Thymus (tissue), 11 donors: ENCODE data around the gene SLC5A2. TPM values are rescaled to one million over a fixed set of nuclear protein-coding genes. Genes with fewer than 3 reads are reported as not detected.
"Not testable (repeated sequence)": the region's sequence is repeated elsewhere in the genome, so short reads cannot be mapped to it uniquely, and the experiment has no call there.

Experiments used
- DNase-seq, 9 donors: peaks; one replicate each; pipeline ENCODE4 v3.0.0-alpha.2; 2013; ENCODE audit warnings: low spot score in 9 of 9, low read depth in 6 of 9, missing footprints in 1 of 9
- H3K27ac ChIP-seq, 2 donors: one replicate each; pipeline ENCODE4 v1.5.1; 2013; ENCODE audit warnings: control low read depth in 1 of 2, low read depth in 1 of 2, low read length in 1 of 2, mild to moderate bottlenecking in 1 of 2, moderate library complexity in 1 of 2
- H3K27me3 ChIP-seq, 2 donors: one replicate each; pipeline ENCODE4 v1.5.1; 2013; ENCODE audit warnings: low read length in 1 of 2; ENCODE audit not compliant: control insufficient read depth in 2 of 2, insufficient read depth in 1 of 2
- H3K36me3 ChIP-seq, 2 donors: one replicate each; pipeline ENCODE4 v1.5.1; 2013; ENCODE audit warnings: low read length in 1 of 2, mild to moderate bottlenecking in 1 of 2, moderate library complexity in 1 of 2; ENCODE audit not compliant: control insufficient read depth in 2 of 2, insufficient read depth in 2 of 2
- H3K4me1 ChIP-seq, 2 donors: one replicate each; pipeline ENCODE4 v1.5.1; 2013; ENCODE audit warnings: low read length in 2 of 2; ENCODE audit not compliant: control insufficient read depth in 2 of 2, insufficient read depth in 2 of 2
- H3K4me3 ChIP-seq, 2 donors: one replicate each; pipeline ENCODE4 v1.5.1; 2013; ENCODE audit warnings: low read length in 2 of 2, control low read depth in 1 of 2, mild to moderate bottlenecking in 1 of 2
- H3K9me3 ChIP-seq, 2 donors: one replicate each; pipeline ENCODE4 v1.5.1; 2013; ENCODE audit warnings: low read length in 1 of 2, mild to moderate bottlenecking in 1 of 2; ENCODE audit not compliant: control insufficient read depth in 2 of 2, insufficient read depth in 1 of 2
- WGBS: extraction: QIAGEN DNeasy Blood & Tissue Kit; methylation state at CpG from one replicate; pipeline ENCODE4 v1.1.7; 2013; 5-methylcytosine and 5-hydroxymethylcytosine counted together
- polyA plus RNA-seq: library from polyadenylated mRNA; stranded (reverse); fragments of 200-250 nt; gene quantifications from one replicate; pipeline ENCODE4 v1.2.3, GENCODE V29; 2013
- total RNA-seq: library from RNA; stranded (reverse); fragments of 120-200 nt; gene quantifications from one replicate; pipeline ENCODE4 v1.2.4, GENCODE V29; 2013
- donor health status: healthy.

The SLC5A2 gene
- total and polyA plus RNA-seq, 2 donors: 0.14 to 2.8 TPM

- peaks cover 0 to 2% of the 10 kb centered on the region in 2 donors for H3K9me3 ChIP-seq
- no peak overlapping the region for H3K27ac ChIP-seq
- H3K27me3 ChIP-seq: peaks cover 9 to 25% of the 10 kb centered on the region in 2 donors
- H3K4me1 ChIP-seq: no peaks in the 10 kb centered on the region
- no peak for DNase-seq
- H3K4me3 ChIP-seq: peak overlapping the region in 1 of 2 donors; percentile 21
- H3K36me3 ChIP-seq: no peaks in the 10 kb centered on the region
- 16% methylated on average over 57 of the region's 57 CpGs for WGBS
These were observed 54.7 kb downstream of the SLC5A2 start for GRCh38 chr16:31537362-31538242.

- H3K27me3 ChIP-seq: peaks cover 9 to 25% of the 10 kb centered on the region in 2 donors
- DNase-seq, H3K36me3 ChIP-seq, H3K4me1 ChIP-seq, H3K4me3 ChIP-seq, H3K9me3 ChIP-seq, H3K27ac ChIP-seq: not testable (repeated sequence)
- WGBS: 72% methylated on average over 7 of the region's 7 CpGs
These were observed 55.3 kb downstream of the SLC5A2 start for GRCh38 chr16:31538243-31538598.

- WGBS: 92% methylated on average over 4 of the region's 4 CpGs
- not testable (repeated sequence) for H3K4me1 ChIP-seq, H3K9me3 ChIP-seq, DNase-seq, H3K36me3 ChIP-seq, H3K4me3 ChIP-seq, H3K27ac ChIP-seq
- H3K27me3 ChIP-seq: peaks cover 9 to 25% of the 10 kb centered on the region in 2 donors
These were observed 56.8 kb downstream of the SLC5A2 start for GRCh38 chr16:31539762-31540161.

Other genes starting within 250 kb of the SLC5A2 start
- gene ITGAM, start 223.1 kb upstream of the SLC5A2 start, total RNA-seq: 6.8 TPM
- gene ITGAM, start 223.1 kb upstream of the SLC5A2 start, polyA plus RNA-seq: 7.0 TPM
- gene ITGAX, start 127.9 kb upstream of the SLC5A2 start, total RNA-seq: 3.5 TPM
- 15.5 TPM for gene ITGAX, start 127.9 kb upstream of the SLC5A2 start, polyA plus RNA-seq
- 0.28 TPM for gene ITGAD, start 89.8 kb upstream of the SLC5A2 start, total RNA-seq
- 0.78 TPM for gene ITGAD, start 89.8 kb upstream of the SLC5A2 start, polyA plus RNA-seq
- 0.33 TPM for gene COX6A2, start 54.8 kb upstream of the SLC5A2 start, total RNA-seq
- 2.9 TPM for gene COX6A2, start 54.8 kb upstream of the SLC5A2 start, polyA plus RNA-seq
- gene ZNF843, start 40.3 kb upstream of the SLC5A2 start, total RNA-seq: 0.14 TPM
- gene ZNF843, start 40.3 kb upstream of the SLC5A2 start, polyA plus RNA-seq: 0.39 TPM
- gene ARMC5, start 23.6 kb upstream of the SLC5A2 start, total RNA-seq: 8.2 TPM
- gene ARMC5, start 23.6 kb upstream of the SLC5A2 start, polyA plus RNA-seq: 19.7 TPM
- gene TGFB1I1, start 11.0 kb upstream of the SLC5A2 start, total RNA-seq: 1.5 TPM
- gene TGFB1I1, start 11.0 kb upstream of the SLC5A2 start, polyA plus RNA-seq: 9.2 TPM
- 20.8 TPM for gene RUSF1, start 25.3 kb downstream of the SLC5A2 start, total RNA-seq
- gene RUSF1, start 25.3 kb downstream of the SLC5A2 start, polyA plus RNA-seq: 72.9 TPM
- gene AHSP, start 44.8 kb downstream of the SLC5A2 start, total RNA-seq: 43.8 TPM
- gene AHSP, start 44.8 kb downstream of the SLC5A2 start, polyA plus RNA-seq: 2.0 TPM